Eye (tissue), 1 donor: ENCODE results near the gene MPRIP.

ENCODE experiments used
- DNase-seq: peaks from one replicate; pipeline ENCODE4 v3.0.0-alpha.2; 2015

MPRIP gene

DNA sequence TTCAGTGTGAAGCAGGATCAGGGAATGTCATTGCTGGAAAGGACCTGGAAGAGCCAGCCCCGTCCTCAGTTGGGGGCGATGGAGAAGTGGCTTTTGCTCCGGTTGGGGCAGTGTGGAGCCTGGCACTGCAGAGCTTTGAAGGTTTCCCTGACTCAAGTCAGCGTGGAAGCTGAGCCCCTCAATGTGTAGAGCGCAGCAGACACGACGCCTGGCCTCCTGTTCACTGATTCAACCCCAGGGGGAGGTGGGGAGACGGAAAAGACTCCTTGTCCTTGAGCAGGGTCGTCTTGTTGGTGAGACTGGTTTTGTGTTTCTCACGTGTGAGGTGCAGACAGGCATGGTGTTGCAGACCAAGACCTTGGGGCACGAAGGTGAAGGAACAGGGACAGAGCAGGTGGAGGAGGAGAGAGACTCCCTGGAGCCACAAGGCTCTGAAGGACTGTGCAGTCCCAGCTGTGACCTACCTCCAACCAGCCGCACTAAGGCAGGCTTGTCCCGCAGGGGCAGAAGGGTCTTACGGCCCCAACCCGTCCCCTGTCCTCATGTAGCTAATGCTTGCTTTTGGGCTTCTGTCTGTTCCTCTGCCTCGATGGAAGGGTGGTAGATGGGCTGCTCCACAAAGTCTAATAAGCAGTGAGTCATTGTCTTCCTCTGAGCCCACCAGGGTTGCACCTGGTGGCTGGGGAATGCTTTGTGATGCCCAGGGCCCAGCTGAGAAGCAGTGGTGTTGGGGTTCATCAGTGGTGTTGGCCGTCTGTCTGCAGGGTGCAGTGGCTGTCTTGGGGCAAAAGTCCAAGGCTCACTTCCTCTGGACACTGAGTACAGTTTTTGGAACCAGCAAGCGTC lies 47.8 kb downstream of the MPRIP start:
- DNase-seq = no peak

DNA sequence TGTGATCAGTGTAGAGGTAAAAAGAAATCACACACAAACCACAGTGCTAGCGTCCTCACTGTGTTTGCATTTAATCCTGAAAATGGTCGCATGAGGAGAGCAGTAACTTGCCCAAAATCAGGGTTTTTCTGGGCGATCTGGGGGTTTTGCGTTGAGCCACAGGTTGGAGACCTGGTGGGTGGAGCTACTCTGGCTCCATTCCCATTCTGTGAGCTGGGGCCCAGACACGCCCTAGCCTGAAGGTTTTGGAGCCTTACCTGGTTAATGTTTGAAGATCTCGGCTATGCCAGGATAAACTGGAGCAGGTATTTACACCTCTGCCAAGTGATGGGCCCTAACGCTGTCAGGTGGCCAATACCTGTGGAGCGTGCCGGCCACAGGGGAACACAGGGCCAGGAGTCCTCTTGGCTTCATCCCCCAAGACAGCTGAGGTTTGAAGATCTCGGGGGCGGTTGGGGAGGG lies 48.4 kb downstream of the MPRIP start:
- DNase-seq = no peak

DNA sequence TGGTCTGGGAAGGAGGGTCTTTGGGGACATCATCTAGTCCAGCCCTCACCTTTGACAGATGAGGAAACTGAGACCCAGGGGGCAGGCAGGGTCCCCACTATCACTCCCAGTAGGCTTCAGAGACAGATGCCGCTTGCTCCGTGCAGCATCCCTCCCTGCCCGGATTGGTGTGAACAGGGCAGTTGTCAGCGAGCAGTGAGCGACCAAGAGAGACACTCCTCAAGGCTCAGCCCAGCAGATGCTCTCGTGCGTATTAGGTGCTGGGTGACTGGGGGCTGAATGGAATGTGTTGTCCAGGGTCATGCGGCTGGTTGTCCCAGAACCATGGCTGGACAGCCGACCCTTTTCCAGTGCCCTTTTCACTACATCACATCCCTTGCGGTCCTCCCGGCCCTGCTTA lies 49.0 kb downstream of the MPRIP start:
- DNase-seq = no peak

DNA sequence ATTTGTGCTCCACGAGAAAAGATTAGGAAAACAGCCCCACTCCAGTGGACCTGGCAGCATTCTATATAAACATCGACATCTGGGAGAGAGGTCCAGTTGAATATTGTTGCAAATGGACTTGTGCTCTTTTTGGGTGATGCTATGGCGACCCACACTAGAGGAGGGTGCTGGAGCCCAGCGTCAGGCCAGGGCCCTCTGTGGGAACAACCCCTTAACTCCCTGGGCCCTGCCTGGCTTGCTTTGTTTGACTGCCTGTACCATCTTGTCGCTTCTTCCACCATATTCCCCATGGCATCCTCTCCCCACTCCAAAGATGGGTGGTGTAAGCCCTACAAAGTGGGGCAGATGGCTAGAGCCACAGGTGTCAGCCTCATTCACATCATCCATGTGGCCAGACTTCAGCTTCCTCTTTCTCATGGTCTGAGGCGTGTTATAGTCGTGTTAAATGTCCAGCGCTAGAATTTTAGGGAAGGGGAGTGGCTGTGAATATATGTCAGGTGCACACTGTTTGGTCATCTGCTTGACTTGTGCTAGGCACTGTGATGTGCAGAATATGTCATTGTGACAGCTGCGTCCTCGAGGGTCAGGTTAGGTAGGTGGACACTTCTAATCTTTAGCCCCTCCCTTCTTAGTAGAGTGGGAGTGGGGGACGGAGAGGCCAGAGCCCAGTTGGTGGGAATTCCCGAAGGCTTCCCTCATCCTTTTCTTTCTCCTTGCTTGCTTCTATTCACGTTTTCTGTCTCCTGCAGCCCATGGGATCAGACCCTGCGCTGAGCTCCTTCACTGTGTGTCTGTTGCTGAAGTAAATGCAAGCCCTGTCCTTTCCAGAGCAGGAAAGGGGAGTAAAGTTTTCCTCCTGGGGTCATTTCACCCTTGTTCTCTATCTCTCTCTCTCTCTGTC lies 49.8 kb downstream of the MPRIP start:
- no peak for DNase-seq

DNA sequence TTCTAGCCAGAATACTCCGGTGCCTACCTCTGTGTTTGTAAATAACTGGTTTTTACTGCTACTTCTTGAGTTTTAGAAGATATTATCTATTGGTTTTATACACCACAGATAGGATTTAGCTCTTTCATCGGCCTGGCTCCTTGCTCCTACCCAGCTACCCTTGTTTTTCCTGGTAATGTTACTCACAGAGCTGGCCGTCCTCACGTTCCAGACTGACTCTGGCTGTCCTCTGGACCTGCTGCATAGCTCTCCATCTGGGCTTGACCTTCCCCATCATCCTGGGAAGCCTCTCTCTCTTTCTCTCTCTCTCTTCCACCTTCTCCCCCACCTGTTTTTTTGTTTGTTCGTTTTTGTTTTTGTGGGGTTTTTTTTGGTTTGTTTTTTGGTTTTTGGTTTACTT lies 51.5 kb downstream of the MPRIP start:
- no peak for DNase-seq

DNA sequence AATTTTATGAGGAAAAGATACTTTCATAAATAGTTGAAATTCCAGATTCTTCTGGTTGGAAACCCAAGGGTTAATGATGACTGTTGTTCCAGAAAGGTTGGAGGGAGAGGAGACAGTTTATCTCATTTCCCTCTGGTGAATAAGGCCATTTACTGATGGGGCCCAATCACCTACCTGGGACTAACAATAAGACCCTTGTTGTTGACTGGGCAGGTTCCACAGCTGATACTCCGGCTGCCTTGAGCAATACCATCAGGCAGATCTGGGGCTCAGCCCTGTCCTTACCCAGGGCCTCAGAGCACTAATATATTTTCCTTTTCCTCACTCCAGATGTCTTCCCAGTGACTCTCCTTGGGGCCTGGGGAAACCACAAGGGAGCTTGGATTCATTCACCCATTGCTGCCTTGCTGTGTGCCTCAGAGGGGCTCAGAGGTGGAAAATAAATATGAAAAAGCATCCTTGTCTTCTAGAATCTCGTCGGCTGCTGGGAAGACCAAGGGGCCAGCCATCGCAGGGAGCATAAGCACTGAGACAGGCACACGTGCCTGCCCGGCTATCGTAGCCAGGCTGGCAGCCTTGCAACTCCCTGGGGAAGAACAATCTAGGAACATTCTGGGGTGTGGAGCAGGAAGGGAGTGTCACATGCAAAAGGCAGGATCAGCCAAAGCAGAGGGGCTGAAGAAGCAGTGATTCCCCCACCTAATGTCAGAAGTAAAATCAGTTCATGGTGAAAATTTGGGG lies 54.4 kb downstream of the MPRIP start:
- no peak for DNase-seq

DNA sequence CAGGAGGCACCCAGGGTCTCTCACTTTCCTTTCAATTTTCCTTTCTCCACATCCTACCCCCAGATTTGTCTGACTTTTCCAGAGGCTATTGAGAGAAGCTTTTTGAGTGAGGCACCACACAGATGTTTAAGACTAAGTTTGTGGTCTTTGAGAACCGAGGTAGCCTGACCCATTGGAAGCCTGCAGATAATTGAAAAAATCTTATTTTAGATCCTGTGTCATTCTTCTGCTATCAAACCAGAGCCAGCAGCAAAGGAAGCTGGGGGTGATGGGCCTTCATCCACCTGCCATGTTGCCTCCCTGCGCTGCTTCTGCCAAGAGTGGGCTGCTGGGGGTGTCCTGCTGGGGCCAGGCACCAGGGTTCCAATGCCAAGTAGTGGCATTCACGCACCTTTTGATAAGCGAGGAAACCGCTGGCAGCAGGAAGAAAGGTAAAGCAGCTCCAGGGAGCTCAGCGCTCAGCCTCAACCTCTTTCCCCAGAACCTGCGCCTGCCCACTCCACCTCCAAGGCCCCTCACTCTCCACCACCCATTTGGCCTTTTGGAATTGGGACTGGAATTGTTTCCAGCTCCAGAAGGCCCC lies 55.6 kb downstream of the MPRIP start:
- no peak for DNase-seq

DNA sequence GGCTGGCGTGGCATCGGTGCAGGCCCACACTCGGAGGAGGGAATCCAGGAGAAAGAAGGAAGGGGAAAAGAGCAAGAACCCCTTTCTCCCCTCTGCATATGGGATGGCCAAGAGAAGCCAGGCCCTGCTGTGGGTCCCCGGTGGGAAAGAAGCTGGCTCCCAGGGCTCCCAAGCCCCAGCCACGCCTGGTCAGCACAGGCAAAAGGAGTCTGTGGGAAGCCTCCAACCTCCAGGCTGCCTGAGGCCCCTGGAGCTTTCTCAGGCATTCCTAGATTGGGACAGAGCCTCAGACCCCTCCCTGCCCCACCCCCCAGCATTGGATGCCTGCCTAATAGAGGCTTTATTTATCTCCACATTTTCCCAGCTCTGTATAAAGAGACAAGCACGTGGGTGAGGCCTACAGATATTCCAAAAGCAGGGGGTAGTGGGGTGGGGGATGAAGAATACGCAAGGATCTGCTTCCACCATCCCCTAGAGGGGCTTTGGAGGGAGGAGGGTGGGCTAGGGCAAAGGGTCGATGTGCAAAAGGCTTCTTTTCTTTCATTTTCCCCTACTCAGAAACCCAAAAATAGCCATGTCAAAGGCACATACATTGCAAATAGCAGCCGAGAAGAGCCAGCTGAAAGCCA lies 56.4 kb downstream of the MPRIP start:
- peak; percentile 58 for DNase-seq

DNA sequence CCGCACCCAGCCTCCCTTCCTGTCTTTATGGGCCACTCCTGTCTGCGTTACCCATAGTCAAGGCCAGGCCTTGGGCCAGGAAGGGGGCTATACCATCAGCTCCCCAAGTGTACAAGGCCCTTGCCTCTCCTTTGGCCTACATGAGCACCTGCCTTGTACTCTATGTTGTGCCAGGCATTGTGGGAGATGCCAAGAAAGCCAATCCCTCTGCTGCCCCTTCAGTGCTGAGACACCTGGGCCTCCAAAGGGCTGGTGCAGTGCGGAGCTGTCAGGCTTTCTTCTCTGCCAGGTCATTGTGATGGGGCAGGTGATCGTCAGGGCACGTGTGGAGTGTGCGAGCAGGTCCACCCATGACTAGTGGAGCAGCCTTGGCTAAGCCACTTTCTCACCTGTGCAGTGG lies 59.9 kb downstream of the MPRIP start:
- DNase-seq = no peak

DNA sequence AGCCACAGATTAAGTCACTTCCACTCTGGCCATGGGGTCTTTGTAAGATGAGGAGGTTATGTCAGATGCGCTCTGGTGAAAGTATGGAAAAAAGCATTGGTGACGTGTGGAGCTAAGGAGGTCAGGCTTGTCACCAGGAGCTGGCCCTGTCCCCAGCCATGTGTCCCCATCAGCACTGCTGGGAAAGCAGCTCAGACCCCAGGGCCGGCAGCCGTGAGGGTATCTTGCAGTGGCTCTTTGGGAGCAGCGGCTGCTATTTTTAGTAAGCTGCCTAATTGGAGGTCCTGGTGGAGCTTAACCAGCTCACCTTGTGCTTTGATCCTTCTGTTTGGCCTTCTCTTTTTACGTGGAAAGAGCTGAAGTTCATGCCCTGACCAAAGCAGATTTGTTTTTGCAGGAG lies 60.9 kb downstream of the MPRIP start:
- DNase-seq = no peak

DNA sequence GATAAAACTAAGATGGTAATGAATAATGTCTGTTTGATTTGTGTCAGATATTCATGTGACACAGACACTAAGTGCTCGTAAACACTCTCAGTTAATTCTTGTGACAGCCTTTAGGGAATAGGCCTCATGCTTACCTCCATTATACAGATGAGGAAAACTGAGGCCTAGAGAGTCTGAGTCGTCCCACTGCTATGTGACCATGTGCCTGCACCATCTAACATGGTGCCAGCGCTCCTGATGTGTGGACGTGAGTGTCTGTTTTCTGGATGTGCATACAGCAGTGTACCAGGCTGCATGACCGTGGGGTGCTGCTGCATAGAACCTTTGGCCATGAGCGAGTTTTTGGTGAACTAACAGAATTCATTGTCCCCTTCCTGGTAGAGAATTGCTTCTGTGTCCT lies 61.8 kb downstream of the MPRIP start:
- DNase-seq = no peak

DNA sequence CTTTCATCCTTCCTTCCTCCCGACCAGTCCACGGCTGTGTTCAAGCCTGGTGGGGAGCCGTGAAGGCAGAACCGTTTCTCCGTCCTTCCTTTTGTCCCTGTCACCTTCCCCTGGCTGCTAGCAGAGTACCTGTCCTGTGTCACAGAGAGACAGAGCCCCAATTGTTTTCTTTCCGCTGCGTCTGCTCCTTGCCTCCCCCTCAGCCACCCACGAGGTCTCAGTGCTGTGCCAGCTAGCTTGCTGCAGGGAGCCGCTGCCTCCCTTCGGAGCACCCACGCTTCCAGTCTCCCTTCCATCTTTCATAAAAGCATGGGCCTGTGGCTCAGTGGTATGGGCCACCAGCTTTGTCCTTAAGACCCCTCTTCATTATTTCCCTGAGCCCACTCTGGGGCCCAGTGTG lies 62.2 kb downstream of the MPRIP start:
- DNase-seq = no peak

DNA sequence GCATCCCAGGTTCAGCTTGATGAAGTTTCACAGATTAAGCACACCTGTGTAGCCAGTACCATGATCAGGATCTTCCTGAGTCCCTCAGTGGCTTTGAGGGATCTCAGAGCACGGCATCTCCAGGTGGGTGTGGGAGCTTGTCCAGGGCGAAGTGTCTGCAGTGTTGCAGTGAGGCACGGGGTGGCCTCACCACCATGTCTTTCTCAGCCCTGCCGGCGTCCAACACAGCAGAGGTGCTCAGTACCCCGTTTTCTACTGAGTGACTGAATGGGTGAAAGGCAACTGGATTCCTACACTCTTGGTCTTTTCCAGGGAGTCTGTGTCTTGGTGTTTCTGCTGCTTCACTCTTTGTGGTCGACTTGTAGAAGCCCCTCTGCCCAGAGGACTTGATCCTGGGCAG lies 63.7 kb downstream of the MPRIP start:
- no peak for DNase-seq

DNA sequence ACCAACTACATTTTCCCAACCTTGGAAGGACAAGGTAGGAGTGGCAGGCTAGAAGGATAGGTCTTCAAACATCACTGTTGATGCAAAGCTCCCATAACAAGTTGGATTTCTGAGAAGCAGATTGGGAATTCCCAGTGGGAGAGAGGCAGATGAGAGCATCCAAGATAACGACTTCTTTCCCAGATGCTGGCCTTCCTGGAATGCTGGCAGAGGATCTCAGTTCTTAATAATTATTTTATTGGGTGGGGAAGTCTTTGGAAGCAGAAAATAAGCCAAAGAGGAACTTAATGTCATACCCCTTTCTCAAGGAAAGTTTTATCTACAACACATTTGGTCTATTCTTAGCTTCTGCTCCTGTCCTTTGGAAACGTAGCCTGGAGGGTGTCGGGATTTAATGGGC lies 64.5 kb downstream of the MPRIP start:
- DNase-seq = no peak

DNA sequence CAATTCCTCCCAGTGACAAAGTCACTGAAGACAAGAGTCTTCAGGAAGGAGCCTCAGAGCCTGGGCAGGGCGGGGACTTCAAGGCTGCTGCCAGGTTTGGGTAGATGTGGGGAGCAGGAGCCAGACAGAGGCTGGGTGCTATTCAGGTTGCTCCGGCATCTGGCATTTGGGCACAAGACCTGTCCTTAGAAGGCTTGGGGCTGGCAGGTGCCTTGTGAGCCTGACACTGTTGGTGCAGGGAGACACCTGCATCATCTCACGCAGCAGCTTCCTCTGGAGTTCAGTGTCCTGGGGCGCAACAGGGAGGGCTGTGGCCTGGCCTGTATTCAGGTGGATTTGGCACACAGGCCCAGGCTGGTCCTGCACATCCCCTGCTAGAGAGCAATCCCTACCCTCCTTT lies 65.0 kb downstream of the MPRIP start:
- no peak for DNase-seq

DNA sequence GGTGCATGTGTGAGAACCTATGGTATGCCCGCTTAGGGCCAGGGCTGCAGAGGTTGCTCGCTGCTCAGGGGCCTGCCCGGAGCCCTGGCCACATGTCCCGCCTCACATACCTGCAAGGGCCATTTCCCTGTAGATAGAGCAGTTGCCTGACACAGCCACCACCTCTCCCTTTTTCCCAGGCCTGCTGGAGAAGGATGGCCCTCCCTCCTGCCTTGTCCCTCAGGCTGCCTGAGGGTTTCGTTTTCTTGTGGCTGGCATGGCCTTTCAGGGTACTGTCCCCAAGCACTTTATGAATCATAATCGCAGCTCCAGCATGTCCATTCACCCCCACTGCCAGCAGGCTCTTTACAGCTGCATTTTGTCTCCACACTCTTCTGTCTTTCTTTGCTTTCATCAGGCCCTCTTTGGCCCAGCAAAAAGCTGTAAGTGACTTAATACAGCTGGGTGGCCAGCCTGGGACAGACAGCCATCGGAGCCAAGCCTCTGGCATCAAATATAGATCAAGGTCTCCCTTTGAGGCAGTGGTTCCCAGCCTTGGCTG lies 65.7 kb downstream of the MPRIP start:
- DNase-seq = no peak

DNA sequence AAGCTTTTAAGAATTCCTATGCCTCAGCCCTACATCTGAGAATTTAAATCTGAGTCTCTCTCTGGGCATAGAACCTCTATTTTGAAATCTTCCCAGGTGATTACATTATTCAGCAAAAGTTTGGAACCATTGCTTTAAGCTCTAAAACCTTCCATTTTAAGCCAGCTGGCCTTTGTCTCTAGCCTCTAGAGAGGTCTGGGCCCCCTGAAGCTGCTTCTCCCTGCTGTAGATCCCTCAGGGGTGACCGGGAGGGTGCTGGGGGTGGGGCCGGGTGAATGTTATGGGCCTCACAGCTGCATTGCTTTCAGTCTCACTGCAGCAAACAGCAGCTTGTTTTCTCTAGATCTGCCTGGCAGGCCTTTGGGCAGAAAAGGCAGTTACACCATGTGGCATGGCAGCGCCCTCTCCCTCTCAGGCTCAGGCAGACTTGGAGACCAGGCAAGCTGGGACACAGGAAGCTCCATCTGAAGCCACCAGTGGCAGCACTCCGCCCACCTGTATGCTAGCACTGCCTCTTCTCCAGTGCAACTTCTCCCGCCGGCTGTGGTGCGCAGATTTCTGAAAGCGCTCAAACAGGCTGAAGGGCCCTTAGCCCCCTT lies 66.3 kb downstream of the MPRIP start:
- no peak for DNase-seq

DNA sequence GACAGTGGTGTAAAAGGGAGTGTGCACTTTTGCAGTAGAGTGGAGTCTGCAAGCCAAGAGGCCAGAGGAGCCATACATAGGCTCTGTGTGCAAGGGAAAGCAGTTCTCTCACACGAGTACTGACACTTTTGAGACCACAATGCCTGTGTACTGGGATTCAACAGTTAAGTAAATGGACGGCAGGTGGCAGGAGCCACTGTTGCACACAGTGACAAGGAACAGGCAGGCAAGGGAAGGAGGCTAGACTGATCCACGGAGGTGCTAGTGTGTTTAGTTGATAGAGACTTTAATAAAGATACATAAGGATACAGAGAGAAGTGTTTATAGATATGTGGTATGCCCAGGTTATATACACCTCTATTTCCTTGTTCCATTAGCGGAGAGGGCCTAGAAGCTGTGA lies 67.0 kb downstream of the MPRIP start:
- no peak for DNase-seq

DNA sequence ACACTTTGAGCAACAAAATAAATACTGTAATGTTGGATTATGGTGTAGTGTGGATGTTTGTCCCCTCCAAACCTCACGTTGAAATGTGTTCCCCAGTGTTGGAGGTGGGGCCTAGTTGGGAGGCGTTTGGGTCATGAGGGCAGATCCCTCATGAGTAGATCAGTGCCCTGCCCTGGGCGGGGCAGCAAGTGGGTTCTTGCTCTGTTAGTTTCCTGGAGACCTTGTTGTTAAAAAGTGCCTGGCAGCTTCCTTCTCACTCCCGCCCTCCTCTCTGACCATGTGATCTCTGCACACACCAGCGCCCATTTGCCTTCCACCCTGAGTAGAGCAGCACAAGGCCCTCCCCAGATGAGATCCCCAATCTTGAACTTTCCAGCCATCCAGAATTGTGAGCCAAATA lies 67.7 kb downstream of the MPRIP start:
- no peak for DNase-seq

DNA sequence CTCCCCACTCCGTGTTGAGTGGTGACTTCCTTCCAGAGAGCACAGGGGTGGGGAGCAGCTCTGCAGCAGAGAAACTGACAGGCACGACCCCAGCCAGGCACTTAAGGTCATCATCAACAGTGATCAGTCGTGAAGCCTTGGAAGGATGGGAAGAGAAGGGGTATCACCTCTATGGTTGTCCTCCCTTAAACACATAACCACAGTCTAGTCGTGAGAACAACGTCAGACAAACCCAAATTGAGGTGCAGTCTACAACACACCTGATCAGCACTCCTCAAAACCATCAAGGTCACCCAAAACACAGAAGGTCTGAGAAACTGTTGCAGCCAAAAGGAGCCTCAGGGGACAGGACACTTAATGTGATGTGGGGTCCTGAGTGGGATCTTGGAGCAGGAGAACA lies 68.3 kb downstream of the MPRIP start:
- no peak for DNase-seq
